ENCODE measurements around the gene DOCK7. TPM values are rescaled to one million over a fixed set of nuclear protein-coding genes. Genes with fewer than 3 reads are reported as not detected.

DOCK7 gene
- total and polyA plus RNA-seq, 2 of the 8 experiments (the other 6 are each of a cell fraction or from before 2014, with no cell fraction given): 10.2 to 33.7 TPM

GRCh38 chr1:62508187-62508758 lies 179.9 kb downstream of the DOCK7 start:
- no peak overlapping the region for H3K14ac ChIP-seq (ENCODE audit: insufficient read length)
- no peak overlapping the region for H3K9ac ChIP-seq (replicated peaks in 1 of 4; ENCODE audit: extremely low read depth in 1 of 4, low read depth in 3 of 4, low read length in 3 of 4)
- H2BK15ac ChIP-seq (ENCODE audit: low read length): no peak overlapping the region
- H3K9me3 ChIP-seq (ENCODE audit: insufficient read depth in 2 of 2, low read depth in 1 of 2, low read length in 1 of 2): no peaks in the 10 kb centered on the region
- H4K20me1 ChIP-seq (replicated peaks in 1 of 2; ENCODE audit: control insufficient read depth in 1 of 2, insufficient read depth in 2 of 2, low read length in 2 of 2): no peaks in the 10 kb centered on the region
- no peaks in the 10 kb centered on the region for H3K79me1 ChIP-seq (ENCODE audit: low read depth, low read length)
- H3K27me3 ChIP-seq (replicated peaks in 1 of 4; ENCODE audit: control insufficient read depth in 3 of 4, extremely low read depth in 1 of 4, insufficient read depth in 3 of 4, low read length in 3 of 4): no peaks in the 10 kb centered on the region
- H2AK5ac ChIP-seq (ENCODE audit: low read depth, low read length): no peak overlapping the region
- peaks cover 0 to 3% (median under 1%) of the 10 kb centered on the region in 4 experiments; a peak in 1 of 8 replicates for H3K36me3 ChIP-seq (ENCODE audit: control insufficient read depth in 2 of 4, insufficient read depth in 4 of 4, low read length in 3 of 4)
- no peak overlapping the region for H4K91ac ChIP-seq (replicated peaks; ENCODE audit: insufficient read length, low read length)
- WGBS, 2 experiments (ENCODE audit: extremely low coverage in 1 of 2, insufficient coverage in 1 of 2, insufficient read length in 1 of 2, insufficient replicate concordance in 2 of 2, low coverage in 1 of 2, low lambda C conversion rate in 2 of 2, missing lambda C conversion rate in 1 of 2): 90% methylated on average over 1 of the region's 1 CpG; no CpG with 5 or more reads in 1 of the 2 experiments
- no peak overlapping the region for H2AFZ ChIP-seq (ENCODE audit: low read length)
- H2BK12ac ChIP-seq (ENCODE audit: low read depth, low read length): no peak overlapping the region
- POLR2A ChIA-PET (ENCODE audit: partially characterized antibody): no interaction called here
- no peaks in the 10 kb centered on the region for H3K79me2 ChIP-seq (ENCODE audit: control insufficient read depth in 1 of 2, insufficient read depth in 2 of 2, low read length in 2 of 2)
- no peak overlapping the region for H4K5ac ChIP-seq (ENCODE audit: insufficient read length, low read depth, low read length)
- no peaks in the 10 kb centered on the region for H3K4me1 ChIP-seq (replicated peaks in 1 of 4; ENCODE audit: control insufficient read depth in 3 of 4, insufficient read depth in 4 of 4, low read length in 3 of 4)
- H2BK5ac ChIP-seq (ENCODE audit: low read depth, low read length): no peak overlapping the region
- no peak overlapping the region for H2BK20ac ChIP-seq (ENCODE audit: low read length)
- DNase-seq (ENCODE audit: low read depth in 1 of 2, low spot score in 2 of 2): no peak
- H3K4me3 ChIP-seq (ENCODE audit: extremely low read depth in 1 of 4, insufficient read depth in 2 of 4, low read depth in 3 of 4, low read length in 4 of 4): no peak overlapping the region
- CTCF ChIA-PET (ENCODE audit: partially characterized antibody): interaction anchor here (0.6 to 2.7 kb wide), 15 partner anchors 10 to 541 kb away, joined by 3 to 17 read pairs (median 3); no protein-coding TSS in a partner anchor
- no peak for TF ChIP-seq BRCA1 (IDR thresholded peaks at IDR 0.05; ENCODE audit: low read depth, low read length)
- TF ChIP-seq POU5F1 (IDR thresholded peaks at IDR 0.05; ENCODE audit: low read depth, low read length): no peak
- peak; percentile 54 to 56 for TF ChIP-seq RAD21 (IDR thresholded peaks at IDR 0.05 in 1 of 2, conservative IDR thresholded peaks at IDR 0.05 in 1 of 2; ENCODE audit: low read depth in 2 of 2, low read length in 2 of 2)
- no peak for TF ChIP-seq FOSL1 (IDR thresholded peaks at IDR 0.05; ENCODE audit: insufficient read depth, low read depth, low read length)
- no peak for TF ChIP-seq CEBPB (IDR thresholded peaks at IDR 0.05; ENCODE audit: low read depth, low read length)
- TF ChIP-seq KDM1A (IDR thresholded peaks at IDR 0.05; ENCODE audit: borderline replicate concordance, low read length): no peak
- TF ChIP-seq, protein P1, sequence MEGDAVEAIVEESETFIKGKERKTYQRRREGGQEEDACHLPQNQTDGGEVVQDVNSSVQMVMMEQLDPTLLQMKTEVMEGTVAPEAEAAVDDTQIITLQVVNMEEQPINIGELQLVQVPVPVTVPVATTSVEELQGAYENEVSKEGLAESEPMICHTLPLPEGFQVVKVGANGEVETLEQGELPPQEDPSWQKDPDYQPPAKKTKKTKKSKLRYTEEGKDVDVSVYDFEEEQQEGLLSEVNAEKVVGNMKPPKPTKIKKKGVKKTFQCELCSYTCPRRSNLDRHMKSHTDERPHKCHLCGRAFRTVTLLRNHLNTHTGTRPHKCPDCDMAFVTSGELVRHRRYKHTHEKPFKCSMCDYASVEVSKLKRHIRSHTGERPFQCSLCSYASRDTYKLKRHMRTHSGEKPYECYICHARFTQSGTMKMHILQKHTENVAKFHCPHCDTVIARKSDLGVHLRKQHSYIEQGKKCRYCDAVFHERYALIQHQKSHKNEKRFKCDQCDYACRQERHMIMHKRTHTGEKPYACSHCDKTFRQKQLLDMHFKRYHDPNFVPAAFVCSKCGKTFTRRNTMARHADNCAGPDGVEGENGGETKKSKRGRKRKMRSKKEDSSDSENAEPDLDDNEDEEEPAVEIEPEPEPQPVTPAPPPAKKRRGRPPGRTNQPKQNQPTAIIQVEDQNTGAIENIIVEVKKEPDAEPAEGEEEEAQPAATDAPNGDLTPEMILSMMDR (IDR thresholded peaks at IDR 0.05; ENCODE audit: control extremely low read depth in 1 of 3, insufficient read depth in 1 of 3, low read depth in 1 of 3, low read length in 3 of 3): peak in 1 of 3 experiments; percentile 60; a peak in 2 of 4 replicates
- TF ChIP-seq BCL11A (IDR thresholded peaks at IDR 0.05; ENCODE audit: low read depth in 2 of 2, low read length in 2 of 2): no peak
- H3K27ac ChIP-seq (ENCODE audit: low read depth, low read length): no peak overlapping the region
- no peak overlapping the region for H4K8ac ChIP-seq (ENCODE audit: extremely low read depth, insufficient read depth, low read length)
- H2BK120ac ChIP-seq (replicated peaks; ENCODE audit: low read depth, low read length): no peak overlapping the region
- H3K4me2 ChIP-seq (ENCODE audit: insufficient read depth in 1 of 2, low read depth in 2 of 2, low read length in 2 of 2): no peak overlapping the region
- H3K56ac ChIP-seq (replicated peaks; ENCODE audit: insufficient read length, low read depth, low read length): no peak overlapping the region
- H3K23ac ChIP-seq (ENCODE audit: insufficient read length): no peak overlapping the region
- H3K4ac ChIP-seq (replicated peaks; ENCODE audit: insufficient read length, low read depth, low read length): no peak overlapping the region
- H3K23me2 ChIP-seq (ENCODE audit: low read depth, low read length): no peaks in the 10 kb centered on the region
- H3K18ac ChIP-seq (ENCODE audit: extremely low read depth, low read length): no peak overlapping the region
- FAIRE-seq: no peak

Data from H1 (cell line).